Ovary (tissue), 3 donors: ENCODE results near the gene WASF3.

Experiments
- CTCF ChIP-seq, 3 donors: fragments of 450-650 bp in 2 of 3; fragments of 200-600 bp in 1 of 3; IDR thresholded peaks; one replicate each; pipeline versions ENCODE4 v1.5.1 to v1.8.0; 2016 to 2022; ENCODE audit warnings: antibody characterized with exemption in 3 of 3, mild to moderate bottlenecking in 1 of 3
- POLR2A ChIP-seq: fragments of 450-650 bp; IDR thresholded peaks from one replicate; pipeline ENCODE4 v1.6.1; 2017; ENCODE audit warnings: antibody characterized with exemption, mild to moderate bottlenecking, moderate library complexity
- donor health status: DM: no; HTN: no; CAD: no.

GRCh38 chr13:26619358-26619757 lies 61.9 kb downstream of the WASF3 start:
- TF ChIP-seq CTCF (IDR thresholded peaks at IDR 0.05) (no peak), POLR2A (no peak)
